Duodenal mucosa (tissue), 2 donors: ENCODE measurements around the gene APRT.

Experiments used
- H3K27ac ChIP-seq: one replicate; pipeline ENCODE4 v1.7.0; 2013; ENCODE audit warnings: low read depth, low read length
- H3K27me3 ChIP-seq, 2 donors: one replicate each; pipeline ENCODE4 v1.7.0; 2013; ENCODE audit warnings: low read length in 2 of 2, control low read depth in 1 of 2; ENCODE audit not compliant: insufficient read depth in 2 of 2, control insufficient read depth in 1 of 2
- H3K36me3 ChIP-seq, 2 donors: one replicate each; pipeline ENCODE4 v1.7.0; 2013; ENCODE audit warnings: low read length in 2 of 2, control low read depth in 1 of 2; ENCODE audit not compliant: insufficient read depth in 2 of 2, control insufficient read depth in 1 of 2
- H3K4me1 ChIP-seq, 2 donors: one replicate each; pipeline ENCODE4 v1.7.0; 2013; ENCODE audit warnings: low read length in 2 of 2, control low read depth in 1 of 2; ENCODE audit not compliant: insufficient read depth in 2 of 2, control insufficient read depth in 1 of 2
- H3K4me3 ChIP-seq, 2 donors: one replicate each; pipeline ENCODE4 v1.7.0; 2013; ENCODE audit warnings: low read length in 2 of 2, low read depth in 1 of 2
- H3K9ac ChIP-seq, 2 donors: one replicate each; pipeline ENCODE4 v1.7.0; 2013; ENCODE audit warnings: low read length in 2 of 2, low read depth in 1 of 2
- H3K9me3 ChIP-seq, 2 donors: one replicate each; pipeline ENCODE4 v1.7.0; 2013; ENCODE audit warnings: low read length in 2 of 2, control low read depth in 1 of 2; ENCODE audit not compliant: control insufficient read depth in 1 of 2

The APRT gene

DNA sequence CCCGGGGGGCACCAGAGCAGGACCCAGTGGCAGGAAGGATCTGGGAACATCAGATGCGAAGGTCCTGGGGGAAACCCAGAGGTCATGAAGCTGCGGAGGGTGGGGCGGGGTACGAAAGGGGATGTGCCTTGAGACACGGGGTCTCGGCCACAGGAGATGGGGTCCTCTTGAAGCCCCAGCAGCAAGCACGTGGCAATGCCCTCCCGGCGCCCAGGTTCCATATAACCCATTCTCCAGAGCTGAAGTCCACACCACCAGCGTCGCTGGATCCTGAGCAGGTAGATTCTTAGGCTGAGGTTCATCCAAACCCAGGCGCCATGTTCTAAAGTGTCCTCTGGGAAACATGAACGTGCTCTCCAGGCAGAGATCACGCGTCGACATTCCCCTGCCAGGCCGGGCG is 47.6 kb downstream of the APRT start:
- Histone ChIP-seq H3K4me1 (peaks cover 32 to 34% of the 10 kb centered on the region in 2 donors), H3K9ac (no peak overlapping the region), H3K36me3 (no peaks in the 10 kb centered on the region), H3K27me3 (no peaks in the 10 kb centered on the region), H3K27ac (peak overlapping the region; percentile 15), H3K4me3 (no peak overlapping the region), H3K9me3 (no peaks in the 10 kb centered on the region)

- Histone ChIP-seq H3K27ac (peak overlapping the region; percentile 15), H3K4me3 (no peak overlapping the region), H3K4me1 (peaks cover 32 to 35% of the 10 kb centered on the region in 2 donors), H3K36me3 (no peaks in the 10 kb centered on the region), H3K9me3 (no peaks in the 10 kb centered on the region), H3K9ac (no peak overlapping the region), H3K27me3 (no peaks in the 10 kb centered on the region)
These were observed 48.1 kb downstream of the APRT start for GRCh38 chr16:88763502-88764053.

- no peaks in the 10 kb centered on the region for H3K27me3 ChIP-seq
- no peaks in the 10 kb centered on the region for H3K9me3 ChIP-seq
- H3K4me1 ChIP-seq = peaks cover 27 to 38% of the 10 kb centered on the region in 2 donors
- no peaks in the 10 kb centered on the region for H3K36me3 ChIP-seq
- H3K27ac ChIP-seq = no peak overlapping the region
- no peak overlapping the region for H3K9ac ChIP-seq
- no peak overlapping the region for H3K4me3 ChIP-seq
These were observed 48.8 kb downstream of the APRT start for GRCh38 chr16:88762941-88763340.

DNA sequence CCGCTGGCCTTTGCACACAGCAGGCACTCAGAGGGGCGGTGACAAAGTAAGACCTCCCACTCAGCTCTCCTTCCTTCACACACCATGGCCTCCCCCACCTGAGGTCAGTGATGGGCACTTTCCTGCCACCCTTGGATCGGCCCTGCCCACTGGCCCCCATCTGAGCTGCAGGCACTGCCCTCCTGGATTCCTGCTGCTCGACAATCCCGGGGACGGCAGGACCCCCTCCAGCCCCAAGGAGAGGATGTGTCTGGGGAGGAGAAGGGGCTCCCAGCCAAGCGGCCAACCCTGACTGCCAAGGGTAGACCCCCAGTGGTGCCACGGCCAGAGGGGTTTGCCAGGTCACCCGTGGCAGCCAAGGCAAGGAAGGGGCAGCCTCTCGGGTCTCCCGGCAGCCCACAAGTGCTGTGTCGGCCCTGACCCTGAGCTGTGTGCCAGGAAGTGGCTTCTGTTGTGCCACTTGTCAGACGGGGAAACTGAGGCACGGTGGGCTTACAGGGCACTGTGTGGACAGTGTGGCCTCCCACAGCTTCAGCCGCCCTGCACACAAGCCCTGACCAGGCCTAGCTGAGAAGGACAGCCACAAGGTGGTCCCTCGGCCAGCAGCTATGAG is 49.4 kb downstream of the APRT start:
- H3K36me3 ChIP-seq = no peaks in the 10 kb centered on the region
- H3K9ac ChIP-seq = no peak overlapping the region
- H3K9me3 ChIP-seq = no peaks in the 10 kb centered on the region
- no peak overlapping the region for H3K27ac ChIP-seq
- H3K4me3 ChIP-seq = no peak overlapping the region
- H3K4me1 ChIP-seq = peaks cover 24 to 37% of the 10 kb centered on the region in 2 donors
- H3K27me3 ChIP-seq = no peaks in the 10 kb centered on the region

DNA sequence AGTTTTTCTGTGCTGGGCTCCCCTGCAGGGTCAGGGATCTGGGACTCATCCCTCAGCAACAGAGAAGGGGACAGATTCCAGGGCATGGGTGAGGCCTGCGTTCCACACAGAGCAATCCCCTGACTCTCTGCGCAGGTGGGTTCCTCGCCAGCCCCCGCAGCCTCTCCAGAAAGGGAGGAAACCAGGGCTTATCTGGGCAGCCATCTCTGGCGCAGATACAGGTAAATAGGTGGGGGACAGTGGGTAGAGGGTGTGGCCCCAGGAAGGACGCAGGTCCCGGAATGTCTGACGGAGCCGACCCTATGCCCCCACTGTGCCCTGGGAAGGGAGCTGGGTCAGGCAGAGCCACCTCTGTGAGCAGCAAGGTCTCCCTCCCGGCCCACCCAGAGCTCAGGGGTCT is 49.9 kb downstream of the APRT start:
- H3K4me3 ChIP-seq = no peak overlapping the region
- H3K9ac ChIP-seq = no peak overlapping the region
- H3K4me1 ChIP-seq = peaks cover 24 to 34% of the 10 kb centered on the region in 2 donors
- H3K36me3 ChIP-seq = no peaks in the 10 kb centered on the region
- no peaks in the 10 kb centered on the region for H3K9me3 ChIP-seq
- H3K27me3 ChIP-seq = no peaks in the 10 kb centered on the region
- H3K27ac ChIP-seq = no peak overlapping the region

- no peaks in the 10 kb centered on the region for H3K9me3 ChIP-seq
- no peak overlapping the region for H3K9ac ChIP-seq
- no peak overlapping the region for H3K4me3 ChIP-seq
- H3K4me1 ChIP-seq = peaks cover 24 to 34% of the 10 kb centered on the region in 2 donors
- H3K27me3 ChIP-seq = no peaks in the 10 kb centered on the region
- H3K36me3 ChIP-seq = no peaks in the 10 kb centered on the region
- no peak overlapping the region for H3K27ac ChIP-seq
These were observed 50.6 kb downstream of the APRT start for GRCh38 chr16:88761143-88761534.

- H3K9me3 ChIP-seq = no peaks in the 10 kb centered on the region
- H3K4me3 ChIP-seq = no peak overlapping the region
- peak overlapping the region in 1 of 2 donors; percentile 9 for H3K9ac ChIP-seq
- H3K27me3 ChIP-seq = no peaks in the 10 kb centered on the region
- no peak overlapping the region for H3K27ac ChIP-seq
- H3K36me3 ChIP-seq = no peaks in the 10 kb centered on the region
- peaks cover 24 to 34% of the 10 kb centered on the region in 2 donors for H3K4me1 ChIP-seq
These were observed 51.1 kb downstream of the APRT start for GRCh38 chr16:88760424-88761142.

- H3K27ac ChIP-seq = no peak overlapping the region
- H3K9ac ChIP-seq = peak overlapping the region in 1 of 2 donors; percentile 9
- no peak overlapping the region for H3K4me3 ChIP-seq
- no peaks in the 10 kb centered on the region for H3K36me3 ChIP-seq
- peaks cover 24 to 34% of the 10 kb centered on the region in 2 donors for H3K4me1 ChIP-seq
- H3K27me3 ChIP-seq = no peaks in the 10 kb centered on the region
- H3K9me3 ChIP-seq = no peaks in the 10 kb centered on the region
These were observed 51.8 kb downstream of the APRT start for GRCh38 chr16:88759976-88760350.
